SK-N-SH (cell line): ENCODE results near the gene MEFV. TPM values are rescaled to one million over a fixed set of nuclear protein-coding genes. Genes with fewer than 3 reads are reported as not detected.

ENCODE experiments used
- CTCF ChIA-PET: fragments of 300-600, 350-600 bp; formaldehyde crosslinking; extraction: SDS; loops from one replicate; lab custom pipeline; 2021; lab: Yijun Ruan, JAX
- POLR2A ChIA-PET: fragments of 350-600 bp; sonication (Branson Sonifier 250); formaldehyde crosslinking; extraction: SDS; loops from one replicate; lab custom pipeline; 2020; ENCODE audit warnings: antibody characterized with exemption, inconsistent platforms; lab: Yijun Ruan, JAX
- DNase-seq: peaks from one replicate; pipeline ENCODE4 v3.0.0; 2012
- H2AFZ ChIP-seq: fragments of 200-600 bp; sonication (generic); 2 replicates; pipeline ENCODE4 v1.8.1; 2016; ENCODE audit warnings: antibody characterized with exemption, mild to moderate bottlenecking, low read depth
- H3F3A ChIP-seq: fragments of 200-600 bp; sonication (generic); replicated peaks from 2 replicates; pipeline ENCODE3; 2016; ENCODE audit warnings: antibody characterized with exemption, mild to moderate bottlenecking; ENCODE audit not compliant: insufficient read depth
- H3K27ac ChIP-seq, 2 experiments: fragments of 200-500 bp in 1 of 2; fragments of 200-600 bp in 1 of 2; sonication (Bioruptor generic) in 1 of 2; sonication (generic), shearing (Covaris generic) in 1 of 2; 2 replicates each; pipeline versions ENCODE4 v1.5.1 to v1.6.1; 2014 to 2016; ENCODE audit warnings: low read depth in 2 of 2, inconsistent platforms in 1 of 2, low read length in 1 of 2, mild to moderate bottlenecking in 1 of 2, mixed read lengths in 1 of 2
- H3K27me3 ChIP-seq: fragments of 200-600 bp; sonication (generic), shearing (Covaris generic); 2 replicates; pipeline ENCODE4 v1.6.1; 2016; ENCODE audit warnings: mixed run types; ENCODE audit not compliant: insufficient read depth
- H3K36me3 ChIP-seq, 2 experiments: fragments of 200-500 bp in 1 of 2; fragments of 200-600 bp in 1 of 2; sonication (Bioruptor generic) in 1 of 2; sonication (generic) in 1 of 2; replicated peaks in 1 of 2; 2 replicates each; pipeline versions ENCODE3 to v1.5.1; 2014 to 2016; ENCODE audit warnings: low read length in 1 of 2, mild to moderate bottlenecking in 1 of 2; ENCODE audit not compliant: insufficient read depth in 2 of 2, control insufficient read depth in 1 of 2
- H3K4me1 ChIP-seq, 2 experiments: fragments of 200-500 bp in 1 of 2; fragments of 200-600 bp in 1 of 2; sonication (Bioruptor generic) in 1 of 2; sonication (generic), shearing (Covaris generic) in 1 of 2; 2 replicates each; pipeline versions ENCODE4 v1.5.1 to v1.6.1; 2014 to 2016; ENCODE audit warnings: low read depth in 1 of 2, low read length in 1 of 2, mixed run types in 1 of 2; ENCODE audit not compliant: insufficient read depth in 2 of 2, control insufficient read depth in 1 of 2
- H3K4me2 ChIP-seq: fragments of 200-600 bp; sonication (generic), shearing (Covaris generic); 2 replicates; pipeline ENCODE4 v1.6.1; 2017; ENCODE audit warnings: mixed run types
- H3K4me3 ChIP-seq, 2 experiments: fragments of 200-500 bp in 1 of 2; fragments of 200-600 bp in 1 of 2; sonication (Bioruptor generic) in 1 of 2; sonication (generic), shearing (Covaris generic) in 1 of 2; 2 replicates each; pipeline versions ENCODE4 v1.5.1 to v1.8.1; 2014 to 2016; ENCODE audit warnings: low read depth in 2 of 2, inconsistent platforms in 1 of 2, low read length in 1 of 2, mild to moderate bottlenecking in 1 of 2, mixed read lengths in 1 of 2, moderate library complexity in 1 of 2
- H3K79me2 ChIP-seq: fragments of 200-600 bp; sonication (generic); 2 replicates; pipeline ENCODE4 v1.8.1; 2017; ENCODE audit warnings: mild to moderate bottlenecking; ENCODE audit not compliant: insufficient read depth
- H3K9ac ChIP-seq: fragments of 200-600 bp; sonication (generic); 2 replicates; pipeline ENCODE4 v1.6.1; 2017; ENCODE audit warnings: mixed run types
- H3K9me2 ChIP-seq: fragments of 200-600 bp; sonication (generic); 2 replicates; pipeline ENCODE4 v1.6.1; 2017; ENCODE audit warnings: mixed run types
- H3K9me3 ChIP-seq: fragments of 200-600 bp; sonication (generic); 2 replicates; pipeline ENCODE4 v1.6.1; 2017; ENCODE audit warnings: mixed run types, mild to moderate bottlenecking, moderate library complexity
- H4K20me1 ChIP-seq: fragments of 200-600 bp; sonication (generic); 2 replicates; pipeline ENCODE4 v1.6.1; 2017; ENCODE audit warnings: mild to moderate bottlenecking, mixed run types; ENCODE audit not compliant: insufficient read depth
- CTCF ChIP-seq: fragments of 200-600 bp; sonication (generic); IDR thresholded peaks from 2 replicates; pipeline ENCODE4 v1.6.1; 2017; ENCODE audit warnings: antibody characterized with exemption, mild to moderate bottlenecking, moderate library complexity
- GABPA ChIP-seq: IDR thresholded peaks from 2 replicates; pipeline ENCODE4 v1.4.0; 2012; ENCODE audit warnings: low read depth, mild to moderate bottlenecking
- MAX ChIP-seq: IDR thresholded peaks from 2 replicates; pipeline ENCODE4 v1.4.0; 2012; ENCODE audit warnings: low read depth
- MEF2A ChIP-seq: IDR thresholded peaks from 2 replicates; pipeline ENCODE4 v1.4.0; 2012; ENCODE audit warnings: low read depth, borderline replicate concordance
- NFIC ChIP-seq: IDR thresholded peaks from 2 replicates; pipeline ENCODE4 v1.4.0; 2012; ENCODE audit warnings: borderline replicate concordance
- REST ChIP-seq: IDR thresholded peaks from 2 replicates; pipeline ENCODE4 v1.6.1; 2012; ENCODE audit warnings: mild to moderate bottlenecking, low read depth, low read length, moderate library complexity
- RXRA ChIP-seq: IDR thresholded peaks from 2 replicates; pipeline ENCODE4 v1.4.0; 2012; ENCODE audit warnings: low read depth, mild to moderate bottlenecking, borderline replicate concordance
- TAF1 ChIP-seq: IDR thresholded peaks from 2 replicates; pipeline ENCODE4 v1.6.1; 2012; ENCODE audit warnings: low read depth, mild to moderate bottlenecking, low read length, moderate library complexity, borderline replicate concordance
- TEAD4 ChIP-seq: IDR thresholded peaks from 2 replicates; pipeline ENCODE4 v1.4.0; 2012; ENCODE audit warnings: mild to moderate bottlenecking, borderline replicate concordance; ENCODE audit not compliant: insufficient read depth
- YY1 ChIP-seq: IDR thresholded peaks from 2 replicates; pipeline ENCODE4 v1.4.0; 2012; ENCODE audit warnings: low read depth, mild to moderate bottlenecking
- ZBTB33 ChIP-seq: IDR thresholded peaks from 2 replicates; pipeline ENCODE4 v1.4.0; 2012; ENCODE audit warnings: low read depth, borderline replicate concordance
- WGBS: methylation state at CpG from one replicate; pipeline ENCODE4 v1.1.6; 2017; ENCODE audit warnings: low lambda C conversion rate; 5-methylcytosine and 5-hydroxymethylcytosine counted together
- polyA plus RNA-seq, 3 experiments: library from polyadenylated mRNA; depleted of rRNA; stranded (reverse); fragments of >200 nt; gene quantifications; 2 replicates each; pipeline ENCODE4 v1.2.3, GENCODE V29; 2012

The MEFV gene
- polyA plus RNA-seq, 1 of the 3 experiments (the other 2 are of a cell fraction): not detected

GRCh38 chr16:3282730-3283542, 26.5 kb upstream of the MEFV start, which contains the start of gene ZNF263 (continued):
- peak; percentile 52; the same call in 1 of the 2 replicates for TF ChIP-seq REST
- peak; percentile 88 for TF ChIP-seq MAX
- no peak; the same call in 1 of the 2 replicates for TF ChIP-seq ZBTB33
- TF ChIP-seq GABPA: peak; percentile 86
- no peak for TF ChIP-seq RXRA
- peak; percentile 42; the same call in 1 of the 2 replicates for TF ChIP-seq TAF1
- no peak for TF ChIP-seq TEAD4

GRCh38 chr16:3282103-3282729, 25.8 kb upstream of the MEFV start:
- Histone ChIP-seq H3K9me2 (no peaks in the 10 kb centered on the region), H3K27me3 (peaks cover 8% of the 10 kb centered on the region; the same call in 1 of the 2 replicates), H4K20me1 (0 out of 2 replicates have a peak, but pooled peaks cover 5% of the 10 kb centered on the region), H3K4me2 (peak overlapping the region; percentile 99), H3K9me3 (no peaks in the 10 kb centered on the region), H3F3A (peaks cover 4% of the 10 kb centered on the region), H3K36me3 (peaks cover 18 to 28% of the 10 kb centered on the region in 2 experiments), H2AFZ (peak overlapping the region; percentile 96), H3K9ac (peak overlapping the region; percentile 76), H3K27ac (peak overlapping the region; percentile 98 to 99), H3K4me1 (peaks cover 7 to 18% of the 10 kb centered on the region in 2 experiments), H3K4me3 (peak overlapping the region; percentile 84 to 91), H3K79me2 (peaks cover 39% of the 10 kb centered on the region)
- CTCF ChIA-PET: interaction anchor here (0.9 to 1.6 kb wide), 4 partner anchors 15 to 34 kb away, joined by 3 to 5 read pairs (median 3); no protein-coding TSS in a partner anchor
- WGBS: 11% methylated on average over 13 of the region's 29 CpGs
- POLR2A ChIA-PET: interaction anchor here (0.6 to 1.9 kb wide), 11 partner anchors 15 to 599 kb away, joined by 3 to 9 read pairs (median 4); partner anchors contain the start of genes NAA60 and ZNF597
- DNase-seq: peak; percentile 88
- TF ChIP-seq YY1: 0 out of 2 replicates have a peak, but pooled peaks have one; percentile 7
- no peak for TF ChIP-seq MEF2A
- no peak for TF ChIP-seq NFIC
- no peak for TF ChIP-seq RXRA
- 0 out of 2 replicates have a peak, but pooled peaks have one; percentile 10 for TF ChIP-seq CTCF
